Activated naive CD8-positive, alpha-beta T cell treated with anti-CD3 and anti-CD28 coated beads, Interleukin-2, amount 50 U/mL, for 16 hours (primary cell): ENCODE measurements around the gene COMT.

Experiments used
- DNase-seq: peaks from one replicate; pipeline ENCODE4 v3.0.0-alpha.2; 2020; ENCODE audit warnings: low read depth, low spot score

COMT gene

DNA sequence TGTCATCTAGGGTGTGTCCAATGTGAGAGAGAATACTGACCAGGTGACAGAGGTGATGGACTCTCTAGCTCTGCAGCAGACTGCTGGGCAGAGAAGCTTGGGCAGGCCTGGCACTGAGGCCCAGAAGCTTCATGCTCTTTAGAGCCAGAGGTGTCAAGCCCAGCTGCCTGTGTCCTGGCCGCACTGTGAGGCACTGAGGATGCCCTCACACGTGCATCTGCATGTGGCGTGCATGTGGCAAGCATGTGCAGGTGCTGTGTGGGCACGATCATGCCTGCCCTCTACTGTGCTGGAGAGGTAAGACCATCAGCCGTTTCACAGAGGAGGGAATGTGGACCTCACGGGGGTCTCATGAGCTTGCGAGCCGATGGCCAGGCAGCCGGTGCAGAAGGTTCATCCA, 15.9 kb downstream of the COMT start:
- DNase-seq, result no peak

DNA sequence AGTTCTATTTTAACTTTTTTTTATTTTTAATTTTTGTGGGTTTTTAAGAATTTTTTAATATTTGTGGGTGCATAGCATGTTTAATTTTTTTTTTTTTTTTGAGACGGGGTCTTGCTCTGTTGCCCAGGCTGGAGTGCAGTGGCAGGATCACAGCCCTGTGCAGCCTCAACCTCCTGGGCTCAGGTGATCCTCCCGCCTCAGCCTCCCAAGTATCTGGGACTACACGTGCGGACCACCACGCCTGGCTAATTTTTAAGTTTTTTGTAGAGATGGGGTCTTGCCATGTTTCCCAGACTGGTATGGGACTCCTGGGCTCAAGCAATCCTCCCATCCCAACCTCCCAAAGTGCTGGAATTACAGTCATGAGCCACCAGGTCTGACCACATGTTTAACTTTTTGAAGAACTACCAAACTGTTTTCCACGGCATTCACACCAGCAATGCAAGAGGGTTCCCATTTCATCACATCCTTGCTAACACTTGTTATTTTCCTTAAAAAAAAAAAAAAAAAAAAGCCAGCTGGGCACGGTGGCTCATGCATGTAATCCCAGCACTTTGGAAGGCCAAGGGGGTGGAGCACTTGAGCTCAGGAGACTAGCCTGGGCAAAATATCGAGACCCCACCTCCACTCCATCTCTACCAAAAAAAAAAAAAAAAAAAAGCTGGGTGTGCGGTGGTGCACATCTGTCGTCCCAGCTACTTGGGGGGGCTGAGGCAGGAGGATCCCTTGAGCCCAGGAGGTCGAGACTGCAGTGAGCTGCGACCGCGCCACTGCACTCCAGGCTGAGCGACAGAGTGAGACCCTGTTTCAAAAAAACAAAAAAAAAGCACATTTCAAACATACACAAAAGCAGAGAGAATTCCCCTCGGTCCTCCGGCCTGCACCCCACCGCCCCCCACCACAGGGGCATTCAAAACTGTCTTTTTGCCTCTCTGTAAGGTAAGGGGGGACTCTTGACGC, 16.8 kb downstream of the COMT start:
- DNase-seq, result no peak

DNA sequence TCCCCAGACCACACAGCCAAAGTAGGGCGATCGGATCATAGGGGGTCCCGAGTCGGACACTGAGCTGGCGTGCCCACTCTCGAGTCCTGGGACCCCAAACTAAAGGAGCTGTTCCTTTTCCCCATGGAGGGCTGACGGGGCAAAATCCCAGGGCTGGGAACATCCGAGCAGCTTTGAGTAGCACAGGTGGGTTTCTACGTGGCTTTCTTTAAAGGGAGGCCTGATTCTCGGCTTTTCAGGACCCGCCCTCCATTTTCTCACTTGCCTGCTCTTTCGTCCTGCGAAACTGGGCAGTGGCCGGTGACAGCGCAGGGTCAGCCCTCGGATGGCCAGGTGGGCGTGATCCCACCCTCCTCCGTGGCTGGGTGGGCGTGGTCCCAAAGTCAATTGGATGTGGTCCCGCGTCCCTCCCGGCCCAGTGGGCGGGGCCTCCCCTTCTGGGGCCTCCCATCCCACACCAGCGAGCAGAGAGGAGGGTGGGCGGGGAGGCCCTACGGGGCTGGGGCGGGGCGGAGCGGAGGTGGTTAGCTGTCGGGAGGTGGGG, 17.5 kb downstream of the COMT start:
- no peak for DNase-seq

DNA sequence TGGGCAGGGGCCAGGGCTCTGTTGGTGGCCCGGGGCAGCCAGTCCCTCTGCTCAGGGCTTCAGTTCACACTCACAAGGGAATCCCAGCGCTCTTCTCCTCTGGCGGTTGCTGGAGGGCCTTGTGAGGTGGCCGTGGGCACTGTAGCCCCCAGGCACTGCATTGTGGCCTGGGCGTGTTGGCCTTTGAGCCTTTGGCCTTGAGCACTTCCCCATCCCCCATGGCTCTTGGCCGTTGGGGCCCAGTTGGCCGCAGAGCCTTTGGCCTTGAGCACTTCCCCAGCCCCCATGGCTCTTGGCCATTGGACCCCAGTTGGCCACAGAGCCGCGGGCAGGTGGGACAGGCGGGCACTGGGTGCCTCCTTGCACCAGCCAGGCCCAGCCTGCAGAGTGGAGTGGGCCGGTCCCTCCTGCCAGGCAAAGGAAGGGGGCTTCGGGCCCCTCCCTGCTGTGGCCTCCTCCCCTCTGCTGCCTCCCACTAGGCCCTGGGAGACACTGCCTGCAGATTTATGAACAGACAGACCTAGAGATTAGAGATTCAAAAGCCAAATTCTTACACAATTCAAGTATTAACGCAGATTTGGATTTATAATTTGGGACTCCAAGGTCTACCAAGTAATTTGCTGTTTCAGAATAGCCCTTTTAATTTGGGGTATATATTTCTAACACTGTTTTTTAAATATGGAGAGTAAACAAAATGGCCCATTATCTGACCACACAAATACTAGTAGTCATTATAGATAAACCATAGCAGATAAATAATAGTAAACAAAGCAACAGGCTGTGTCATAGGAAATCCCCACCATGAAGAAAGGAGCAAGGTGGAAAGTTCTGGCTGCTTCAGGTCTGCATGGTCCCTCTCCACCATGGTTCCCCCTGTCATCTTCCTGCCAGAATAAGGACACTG, 18.3 kb downstream of the COMT start:
- no peak for DNase-seq

DNA sequence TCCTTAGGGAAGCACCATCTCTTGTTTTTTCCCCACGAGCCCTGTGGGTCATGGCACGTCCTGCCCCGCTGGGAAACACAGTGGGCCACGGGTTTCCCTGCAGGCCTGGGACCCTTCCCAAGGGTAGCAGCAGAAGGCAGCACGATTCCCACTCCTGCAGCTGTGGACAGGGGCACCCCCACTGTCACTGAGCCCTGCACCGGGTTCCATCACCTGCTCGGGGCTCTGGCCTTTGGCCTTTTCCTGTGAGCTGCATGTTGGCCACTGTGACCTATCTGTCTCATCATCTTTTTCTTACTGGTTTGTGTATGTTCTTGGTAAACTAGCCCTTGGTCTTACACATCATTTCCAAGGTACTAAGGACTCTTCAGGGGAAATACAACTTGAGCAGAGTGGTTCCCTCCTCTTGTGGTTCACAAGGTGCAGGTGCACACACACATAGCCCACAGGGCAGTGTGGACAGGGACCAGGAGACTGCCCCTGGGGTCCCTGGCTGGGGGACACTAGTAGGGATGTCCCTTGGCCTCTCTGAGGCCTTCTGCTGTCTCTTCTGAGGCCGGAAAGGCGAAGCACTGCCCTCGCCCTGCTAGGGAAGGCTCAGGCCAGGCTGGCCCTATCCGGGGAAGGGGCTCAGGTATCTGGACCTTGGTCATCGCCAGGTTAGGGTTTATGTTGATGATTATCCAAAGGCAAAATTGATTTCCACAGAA, 19.1 kb downstream of the COMT start:
- no peak for DNase-seq

DNA sequence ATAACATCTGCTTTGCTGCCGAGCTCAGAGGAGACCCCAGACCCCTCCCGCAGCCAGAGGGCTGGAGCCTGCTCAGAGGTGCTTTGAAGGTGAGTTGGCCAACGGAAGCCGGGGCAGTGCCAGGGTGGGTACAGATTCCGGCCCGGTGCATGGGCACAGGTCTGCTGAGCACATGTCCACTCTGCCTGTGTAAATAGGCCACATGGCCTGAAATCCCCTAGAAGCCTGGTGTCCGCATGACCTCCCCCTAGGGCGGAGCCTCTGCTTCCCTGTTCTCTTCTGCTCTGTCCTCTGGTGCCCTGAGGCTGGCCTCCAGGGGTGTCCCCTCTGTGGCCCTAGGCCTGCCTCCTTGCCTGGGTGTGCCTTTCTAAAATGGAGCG, 19.6 kb downstream of the COMT start:
- no peak for DNase-seq

DNA sequence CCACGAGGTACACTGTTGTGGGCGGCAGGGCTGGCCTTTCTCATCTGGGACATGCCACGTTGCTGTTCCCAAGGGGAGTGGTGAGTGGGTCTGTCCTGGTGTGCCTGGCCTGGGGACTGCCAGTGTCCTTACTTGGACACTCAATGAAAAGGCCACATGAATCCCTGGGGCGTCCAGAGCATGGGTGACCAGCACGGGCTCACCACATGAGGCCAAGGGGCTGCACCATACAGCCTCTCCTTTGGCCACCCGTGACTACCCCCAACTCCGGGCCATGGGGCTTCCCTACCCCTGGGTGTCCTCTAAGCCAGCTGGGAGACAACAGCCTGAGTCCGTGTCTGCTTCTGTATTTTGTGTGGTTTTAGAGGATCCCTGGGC, 20.3 kb downstream of the COMT start:
- DNase-seq, result no peak

DNA sequence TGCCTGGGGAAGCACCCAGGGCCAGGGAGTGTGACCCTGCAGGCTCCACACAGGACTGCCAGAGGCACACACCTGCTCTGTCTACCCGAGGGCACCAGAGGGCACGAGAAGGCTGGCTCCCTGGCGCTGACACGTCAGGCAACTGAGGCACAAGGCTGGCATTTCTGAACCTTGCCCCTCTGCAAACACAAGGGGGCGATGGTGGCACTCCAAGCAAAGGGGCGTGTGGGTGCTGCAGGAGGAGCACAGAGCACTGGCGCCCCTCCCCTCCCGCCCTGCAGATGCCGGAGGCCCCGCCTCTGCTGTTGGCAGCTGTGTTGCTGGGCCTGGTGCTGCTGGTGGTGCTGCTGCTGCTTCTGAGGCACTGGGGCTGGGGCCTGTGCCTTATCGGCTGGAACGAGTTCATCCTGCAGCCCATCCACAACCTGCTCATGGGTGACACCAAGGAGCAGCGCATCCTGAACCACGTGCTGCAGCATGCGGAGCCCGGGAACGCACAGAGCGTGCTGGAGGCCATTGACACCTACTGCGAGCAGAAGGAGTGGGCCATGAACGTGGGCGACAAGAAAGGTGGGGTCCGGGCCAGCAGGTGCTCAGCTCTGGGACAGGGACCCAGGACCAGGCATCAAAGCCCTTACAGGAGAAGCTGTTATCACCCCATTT, 20.8 kb downstream of the COMT start:
- DNase-seq, result peak; percentile 36

DNA sequence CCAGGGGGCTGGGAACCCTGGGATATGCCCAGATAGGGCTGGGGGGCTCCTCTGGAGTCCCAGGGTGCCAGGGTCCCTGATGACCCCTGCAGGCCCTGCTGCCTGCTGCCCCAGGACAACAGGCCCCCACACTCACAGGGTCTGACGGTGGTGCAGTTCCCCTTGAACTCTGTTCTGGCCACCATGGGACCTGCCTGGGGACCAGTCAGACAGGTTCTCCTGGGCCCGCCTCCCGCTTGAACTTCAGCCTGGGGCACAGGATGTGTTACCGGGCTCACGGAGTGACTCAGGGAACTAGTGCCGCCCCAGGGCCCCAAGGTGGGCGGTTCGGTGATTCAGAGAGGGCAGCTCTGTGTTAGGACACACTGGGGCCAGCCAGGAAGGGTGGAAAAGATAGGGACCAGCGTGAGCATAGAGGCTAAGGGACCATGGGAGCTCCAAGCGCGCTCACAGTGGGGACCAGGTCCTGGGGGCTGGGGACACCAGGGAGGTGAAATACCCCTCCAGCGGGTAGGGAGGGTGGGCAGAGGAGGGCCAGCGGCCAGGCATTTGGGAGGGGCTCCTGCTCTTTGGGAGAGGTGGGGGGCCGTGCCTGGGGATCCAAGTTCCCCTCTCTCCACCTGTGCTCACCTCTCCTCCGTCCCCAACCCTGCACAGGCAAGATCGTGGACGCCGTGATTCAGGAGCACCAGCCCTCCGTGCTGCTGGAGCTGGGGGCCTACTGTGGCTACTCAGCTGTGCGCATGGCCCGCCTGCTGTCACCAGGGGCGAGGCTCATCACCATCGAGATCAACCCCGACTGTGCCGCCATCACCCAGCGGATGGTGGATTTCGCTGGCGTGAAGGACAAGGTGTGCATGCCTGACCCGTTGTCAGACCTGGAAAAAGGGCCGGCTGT, 21.6 kb downstream of the COMT start:
- DNase-seq, result no peak

DNA sequence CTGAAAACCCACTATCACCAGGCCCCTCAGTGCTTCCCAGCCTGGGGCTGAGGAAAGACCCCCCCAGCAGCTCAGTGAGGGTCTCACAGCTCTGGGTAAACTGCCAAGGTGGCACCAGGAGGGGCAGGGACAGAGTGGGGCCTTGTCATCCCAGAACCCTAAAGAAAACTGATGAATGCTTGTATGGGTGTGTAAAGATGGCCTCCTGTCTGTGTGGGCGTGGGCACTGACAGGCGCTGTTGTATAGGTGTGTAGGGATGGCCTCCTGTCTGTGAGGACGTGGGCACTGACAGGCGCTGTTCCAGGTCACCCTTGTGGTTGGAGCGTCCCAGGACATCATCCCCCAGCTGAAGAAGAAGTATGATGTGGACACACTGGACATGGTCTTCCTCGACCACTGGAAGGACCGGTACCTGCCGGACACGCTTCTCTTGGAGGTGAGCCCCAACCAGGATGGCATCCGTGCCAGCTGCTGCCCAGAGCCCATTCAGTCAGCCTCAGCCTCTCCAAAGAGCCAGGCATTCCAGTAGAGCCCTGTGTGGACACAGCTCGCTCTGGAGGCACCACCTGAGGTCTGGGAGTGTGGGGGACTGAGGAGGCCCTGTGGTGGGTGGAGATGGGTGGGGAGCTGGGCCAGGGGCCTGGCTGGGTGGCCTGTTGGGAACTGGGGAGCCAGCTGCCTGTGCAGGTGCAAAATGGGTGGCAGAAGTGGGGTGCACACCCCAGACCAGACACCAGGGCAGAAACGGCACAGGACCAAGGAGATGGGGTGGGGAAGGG, 22.5 kb downstream of the COMT start:
- no peak for DNase-seq

DNA sequence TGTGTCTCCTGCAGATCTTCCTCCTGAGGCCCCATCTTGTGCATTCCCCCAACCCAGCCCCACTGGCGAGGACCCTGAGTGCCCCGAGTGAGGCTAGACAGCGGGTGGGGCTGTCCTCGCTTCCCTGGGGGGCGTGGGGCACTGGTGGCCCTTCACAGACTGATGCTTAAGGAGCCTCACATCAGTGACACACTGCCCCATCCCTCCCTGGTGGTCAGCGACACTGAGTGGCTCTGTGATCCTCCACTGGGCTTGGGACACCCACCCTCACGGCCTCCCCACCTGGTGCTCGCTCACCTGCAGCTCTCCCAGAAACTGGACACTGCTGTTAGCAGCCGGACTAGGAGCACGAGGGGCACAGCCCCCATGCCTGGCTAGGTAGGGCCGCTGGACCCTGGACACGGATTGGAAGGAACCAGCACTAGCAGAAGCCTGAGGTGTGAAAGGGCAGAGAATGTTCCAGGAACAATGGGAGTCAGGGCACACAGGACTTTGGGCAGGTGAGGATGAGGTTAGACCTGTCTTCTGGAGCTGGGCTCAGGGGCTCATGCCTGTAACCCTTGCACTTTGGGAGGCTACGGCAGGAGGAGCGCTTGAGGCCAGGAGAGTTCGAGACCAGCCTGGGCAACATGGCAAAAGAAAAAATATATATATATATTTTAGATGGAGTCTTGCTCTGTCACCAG, 23.3 kb downstream of the COMT start:
- no peak for DNase-seq

DNA sequence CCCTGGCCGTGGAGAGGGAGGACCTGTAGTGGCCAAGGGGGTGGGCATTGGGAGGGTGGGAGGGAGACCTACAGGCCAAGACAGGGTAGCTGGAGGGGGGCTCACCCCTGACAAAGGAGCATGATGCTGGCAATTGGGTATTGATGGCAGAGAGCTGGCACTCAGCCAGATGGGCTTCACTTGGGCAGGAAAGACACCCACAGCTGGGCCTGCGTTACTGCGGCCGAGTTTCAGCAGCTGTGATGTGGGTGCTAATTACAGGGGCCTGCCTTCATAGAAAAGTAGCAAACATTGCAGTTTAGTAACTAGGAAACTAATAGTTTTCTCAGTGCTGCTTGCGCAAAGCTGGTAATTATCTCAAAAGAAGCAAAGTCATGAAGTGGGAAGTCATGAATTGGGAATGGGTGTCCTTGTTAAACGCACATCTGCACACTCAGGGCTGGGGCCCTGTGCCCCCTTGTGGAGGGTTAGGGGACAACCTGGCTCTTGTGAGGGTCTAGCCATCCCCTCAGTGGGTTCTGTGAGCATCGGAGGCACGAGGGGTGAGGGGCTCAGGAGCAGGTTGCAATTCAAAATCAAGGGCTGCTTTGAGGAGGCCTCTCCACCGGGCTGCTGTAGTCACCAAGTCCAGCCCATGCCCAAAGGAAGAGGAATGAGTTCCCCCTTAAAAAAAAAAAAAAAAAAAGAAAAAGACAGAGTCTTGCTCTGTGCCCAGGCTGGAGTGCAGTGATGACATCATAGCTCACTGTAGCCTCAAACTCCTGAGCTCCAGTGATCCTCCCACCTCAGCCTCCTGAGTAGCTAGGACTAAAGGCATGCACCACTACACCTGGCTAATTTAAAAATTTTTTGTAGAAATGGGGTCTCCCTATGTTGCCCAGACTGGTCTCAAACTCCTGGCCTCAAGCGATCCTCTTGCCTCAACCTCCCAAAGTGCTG, 24.5 kb downstream of the COMT start:
- DNase-seq, result no peak

DNA sequence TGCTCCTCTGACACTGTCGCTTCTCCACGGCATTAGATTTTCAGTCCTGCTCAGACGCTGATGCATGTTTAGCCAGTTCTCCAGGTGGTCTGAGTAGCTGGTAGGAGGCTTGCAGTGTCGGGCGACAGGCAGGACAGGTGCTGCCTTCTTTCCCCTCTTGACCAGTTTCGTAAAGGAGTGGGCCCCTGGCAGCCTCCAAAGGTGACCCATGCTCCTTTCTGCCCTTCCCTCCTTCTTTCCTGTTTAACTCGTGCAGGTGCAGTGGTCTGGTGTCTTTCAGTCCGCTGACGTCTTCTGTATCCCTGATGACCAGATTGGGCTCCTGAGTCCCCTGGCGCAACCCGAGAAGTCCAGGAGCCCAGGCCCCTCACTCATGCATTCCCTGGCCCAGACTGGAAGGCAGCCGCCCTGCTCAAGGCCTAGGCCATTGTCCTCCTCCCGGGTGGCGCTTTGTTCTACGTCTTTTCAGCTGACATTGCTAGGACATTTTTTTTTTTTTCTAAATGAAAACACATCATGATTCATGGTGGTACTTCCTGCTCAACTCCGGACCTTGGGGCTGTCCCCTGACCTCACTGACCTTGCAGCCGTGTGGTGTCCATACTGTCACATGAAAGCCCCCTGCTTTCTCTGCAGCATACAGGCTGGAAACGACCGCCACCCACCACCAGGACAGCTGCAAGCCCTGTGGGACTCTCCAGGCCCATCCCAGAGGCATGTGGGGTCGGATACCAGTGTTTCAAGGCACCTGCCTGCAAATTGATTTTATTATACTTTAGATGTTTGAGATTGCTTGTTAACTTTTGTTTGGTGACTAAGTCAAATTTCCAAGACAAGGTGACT, 25.6 kb downstream of the COMT start:
- DNase-seq, result no peak

DNA sequence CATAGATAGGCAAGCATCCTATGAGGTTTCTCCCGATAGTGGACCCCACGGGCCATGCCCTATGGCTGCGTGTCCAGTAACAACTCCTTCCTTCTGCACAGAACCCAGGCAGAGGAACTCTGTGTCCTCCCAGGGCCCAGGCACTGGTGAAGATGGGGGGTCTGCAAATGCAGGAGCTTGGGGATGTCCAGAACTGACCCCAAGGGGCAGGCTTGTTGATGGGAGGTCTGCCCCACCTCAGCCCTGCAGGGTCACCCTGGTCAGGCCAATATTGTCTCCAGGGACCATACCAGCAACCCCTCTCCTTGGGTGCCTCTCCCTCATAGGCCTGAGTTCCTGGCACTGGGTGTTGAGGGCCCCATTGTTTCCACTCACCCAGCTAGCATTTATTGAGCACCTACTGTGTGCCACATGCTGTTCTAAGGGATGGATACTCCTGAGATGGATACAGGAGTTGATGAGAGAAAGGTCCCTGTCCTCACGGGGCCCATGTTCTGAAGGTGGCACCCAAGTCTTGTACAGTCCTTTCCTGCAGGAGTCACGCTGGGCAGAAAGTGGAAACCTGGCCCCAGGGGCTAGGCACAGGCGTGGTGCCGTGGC, 26.4 kb downstream of the COMT start:
- no peak for DNase-seq

DNA sequence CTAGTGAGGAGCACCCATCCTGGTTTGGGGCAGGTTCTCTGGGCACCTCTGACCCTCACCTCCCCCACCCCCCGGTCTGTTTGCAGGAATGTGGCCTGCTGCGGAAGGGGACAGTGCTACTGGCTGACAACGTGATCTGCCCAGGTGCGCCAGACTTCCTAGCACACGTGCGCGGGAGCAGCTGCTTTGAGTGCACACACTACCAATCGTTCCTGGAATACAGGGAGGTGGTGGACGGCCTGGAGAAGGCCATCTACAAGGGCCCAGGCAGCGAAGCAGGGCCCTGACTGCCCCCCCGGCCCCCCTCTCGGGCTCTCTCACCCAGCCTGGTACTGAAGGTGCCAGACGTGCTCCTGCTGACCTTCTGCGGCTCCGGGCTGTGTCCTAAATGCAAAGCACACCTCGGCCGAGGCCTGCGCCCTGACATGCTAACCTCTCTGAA, 26.9 kb downstream of the COMT start:
- DNase-seq, result no peak
